Fibroblast of mammary gland (primary cell): ENCODE measurements around the gene DENND10.
A peak's percentile ranks its signal among the peaks of the same experiment; 100 is the strongest.
"Not testable (repeated sequence)": the region's sequence is repeated elsewhere in the genome, so short reads cannot be mapped to it uniquely, and the experiment has no call there.

ENCODE experiments used
- DNase-seq: peaks from one replicate; pipeline ENCODE4 v3.0.0-alpha.2; 2010; ENCODE audit warnings: low read depth
- H3K4me3 ChIP-seq: 2 replicates; pipeline ENCODE4 v1.5.1; 2011; ENCODE audit warnings: low read depth, mild to moderate bottlenecking, low read length, moderate library complexity; ENCODE audit not compliant: control insufficient read depth
- TF ChIP-seq, protein P1 (sequence below): conservative IDR thresholded peaks from 2 replicates; pipeline ENCODE4 v1.5.1; 2011; ENCODE audit warnings: low read depth, low read length, inconsistent platforms; ENCODE audit not compliant: control insufficient read depth, insufficient read depth

DENND10 gene

GRCh38 chr10:119174109-119174508 lies 70.2 kb downstream of the DENND10 start:
- DNase-seq: no peak
- H3K4me3 ChIP-seq: no peak overlapping the region
- TF ChIP-seq, protein P1, sequence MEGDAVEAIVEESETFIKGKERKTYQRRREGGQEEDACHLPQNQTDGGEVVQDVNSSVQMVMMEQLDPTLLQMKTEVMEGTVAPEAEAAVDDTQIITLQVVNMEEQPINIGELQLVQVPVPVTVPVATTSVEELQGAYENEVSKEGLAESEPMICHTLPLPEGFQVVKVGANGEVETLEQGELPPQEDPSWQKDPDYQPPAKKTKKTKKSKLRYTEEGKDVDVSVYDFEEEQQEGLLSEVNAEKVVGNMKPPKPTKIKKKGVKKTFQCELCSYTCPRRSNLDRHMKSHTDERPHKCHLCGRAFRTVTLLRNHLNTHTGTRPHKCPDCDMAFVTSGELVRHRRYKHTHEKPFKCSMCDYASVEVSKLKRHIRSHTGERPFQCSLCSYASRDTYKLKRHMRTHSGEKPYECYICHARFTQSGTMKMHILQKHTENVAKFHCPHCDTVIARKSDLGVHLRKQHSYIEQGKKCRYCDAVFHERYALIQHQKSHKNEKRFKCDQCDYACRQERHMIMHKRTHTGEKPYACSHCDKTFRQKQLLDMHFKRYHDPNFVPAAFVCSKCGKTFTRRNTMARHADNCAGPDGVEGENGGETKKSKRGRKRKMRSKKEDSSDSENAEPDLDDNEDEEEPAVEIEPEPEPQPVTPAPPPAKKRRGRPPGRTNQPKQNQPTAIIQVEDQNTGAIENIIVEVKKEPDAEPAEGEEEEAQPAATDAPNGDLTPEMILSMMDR: no peak

DNA sequence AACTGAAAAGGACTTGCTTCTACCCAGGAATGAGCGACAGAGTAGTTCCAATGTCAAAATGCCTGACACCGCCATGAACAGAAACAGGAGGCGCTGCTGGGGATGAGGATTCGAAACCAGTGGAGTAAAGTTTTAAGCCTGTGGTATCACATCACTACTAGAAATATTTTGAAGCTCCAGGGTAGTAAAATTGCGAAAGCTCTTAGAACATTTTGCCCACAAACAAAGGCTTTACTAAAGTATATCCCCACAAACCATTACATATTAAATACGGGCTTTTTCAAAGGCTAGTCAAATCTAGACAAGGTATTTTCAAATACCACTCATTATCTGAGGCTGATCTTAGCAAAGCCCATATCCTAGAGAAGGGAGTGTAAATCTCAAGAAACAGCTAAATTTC lies 72.3 kb downstream of the DENND10 start:
- DNase-seq: peak; percentile 23
- TF ChIP-seq, protein P1: no peak
- no peak overlapping the region for H3K4me3 ChIP-seq

GRCh38 chr10:119177708-119178371 lies 73.9 kb downstream of the DENND10 start:
- TF ChIP-seq, protein P1: no peak
- H3K4me3 ChIP-seq: peak overlapping the region; percentile 96
- DNase-seq: peak; percentile 43

DNA sequence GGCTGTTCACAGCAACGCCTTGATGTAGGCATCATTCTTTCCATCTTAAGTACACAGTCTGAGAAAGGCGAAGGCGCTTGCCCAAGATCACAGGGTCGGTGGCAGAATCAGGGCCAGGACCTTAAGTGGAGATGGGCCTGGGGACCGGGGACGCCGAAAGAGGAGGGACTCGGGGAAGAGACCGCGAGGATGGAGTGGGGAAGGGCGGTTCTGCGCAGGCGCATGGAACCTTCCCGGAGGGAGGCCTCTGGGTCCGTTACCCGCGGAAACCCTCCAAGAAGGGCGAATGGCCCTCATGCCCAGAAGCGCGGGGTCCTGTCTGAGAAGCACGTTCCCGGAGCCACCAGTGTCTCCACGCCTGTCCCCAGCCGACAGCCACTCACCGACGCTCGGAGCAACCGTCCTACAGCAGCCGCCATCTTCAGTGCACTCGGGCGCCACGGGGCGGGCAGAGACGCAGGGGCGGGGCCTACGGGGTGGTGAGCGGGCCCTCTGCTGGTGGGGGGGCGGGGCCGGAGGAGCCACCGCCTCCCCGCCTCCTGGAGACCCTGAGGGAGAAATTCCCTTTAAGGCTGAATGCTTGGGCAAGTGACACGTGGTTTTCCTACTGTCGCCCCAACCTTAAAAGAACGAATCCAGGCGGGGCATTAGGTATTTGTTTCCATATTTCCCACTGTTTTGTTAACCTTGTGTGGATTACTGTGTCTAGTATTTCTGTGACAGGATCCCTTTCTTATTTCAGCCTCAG lies 74.6 kb downstream of the DENND10 start, which contains the start of gene PRDX3:
Gene PRDX3, minus strand, starts transcription at position 441 of the 748 bp plus-strand sequence. Its CDS starts 22 bp downstream, at position 419.
- TF ChIP-seq, protein P1: peak; percentile 3
- peak; percentile 78 for DNase-seq
- peak within 1 kb of the TSS; percentile 96 for H3K4me3 ChIP-seq

GRCh38 chr10:119180850-119181400 lies 77.0 kb downstream of the DENND10 start:
- DNase-seq, H3K4me3 ChIP-seq: not testable (repeated sequence)

GRCh38 chr10:119183664-119184412 lies 79.9 kb downstream of the DENND10 start:
- no peak for DNase-seq
- TF ChIP-seq, protein P1: no peak
- no peak overlapping the region for H3K4me3 ChIP-seq
